ENCODE data around the gene KDR. TPM values are rescaled to one million over a fixed set of nuclear protein-coding genes. Genes with fewer than 3 reads are reported as not detected.

Gene KDR
- total RNA-seq, 1 donor from 2014 or later = 23.4 TPM

DNA sequence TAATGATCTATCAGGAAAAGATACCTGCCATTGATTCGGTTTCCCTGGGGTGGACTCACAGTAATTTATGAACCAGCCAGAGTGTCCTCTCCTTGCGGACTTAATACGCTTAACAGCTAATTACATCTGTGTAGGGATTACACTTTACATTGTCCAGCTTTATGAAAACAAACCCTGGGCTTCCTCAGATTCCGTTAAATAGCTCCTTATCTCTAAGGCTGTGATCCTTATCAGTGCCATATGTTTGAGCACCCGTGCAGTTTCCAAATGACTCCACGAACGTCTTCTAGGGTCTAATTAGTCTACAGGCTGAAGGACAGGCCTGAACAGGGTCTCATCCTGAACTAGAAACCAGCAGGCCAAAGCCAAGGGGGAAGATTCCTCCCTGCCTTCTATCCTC lies 56.9 kb downstream of the KDR start:
- H3K27me3 ChIP-seq (ENCODE audit: low read depth) = no peaks in the 10 kb centered on the region
- no peak for DNase-seq
- intact Hi-C loops (cut with micrococcal nuclease) = no loop called here

DNA sequence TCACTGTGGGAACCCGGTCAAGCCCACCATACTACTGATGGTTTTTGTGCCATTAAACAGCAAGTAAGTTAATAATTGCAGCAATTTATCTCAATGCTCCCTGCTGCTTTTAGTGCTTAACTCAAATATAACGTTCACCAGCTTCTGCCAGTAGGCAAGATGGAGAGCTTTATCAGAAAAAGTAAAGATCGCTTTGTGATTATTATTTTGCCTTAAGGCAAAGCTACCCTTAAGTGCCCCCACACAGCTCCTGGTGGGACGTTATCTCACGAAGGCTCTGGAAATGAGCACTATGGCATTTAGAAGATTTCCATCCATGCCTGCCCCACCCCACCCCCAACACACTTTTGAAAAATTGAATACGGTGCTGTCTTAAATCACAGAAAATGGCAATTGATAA lies 59.4 kb downstream of the KDR start:
- Histone ChIP-seq H3K4me1 (peaks cover 14% of the 10 kb centered on the region), H3K27me3 (ENCODE audit: low read depth) (no peaks in the 10 kb centered on the region), H3K4me3 (no peak overlapping the region), H3K9me3 (replicated peaks) (no peaks in the 10 kb centered on the region), H3K27ac (replicated peaks) (no peak overlapping the region), H3K36me3 (no peaks in the 10 kb centered on the region)
- DNase-seq = no peak
- intact Hi-C loops (cut with micrococcal nuclease) = no loop called here
- TF ChIP-seq, protein P1, sequence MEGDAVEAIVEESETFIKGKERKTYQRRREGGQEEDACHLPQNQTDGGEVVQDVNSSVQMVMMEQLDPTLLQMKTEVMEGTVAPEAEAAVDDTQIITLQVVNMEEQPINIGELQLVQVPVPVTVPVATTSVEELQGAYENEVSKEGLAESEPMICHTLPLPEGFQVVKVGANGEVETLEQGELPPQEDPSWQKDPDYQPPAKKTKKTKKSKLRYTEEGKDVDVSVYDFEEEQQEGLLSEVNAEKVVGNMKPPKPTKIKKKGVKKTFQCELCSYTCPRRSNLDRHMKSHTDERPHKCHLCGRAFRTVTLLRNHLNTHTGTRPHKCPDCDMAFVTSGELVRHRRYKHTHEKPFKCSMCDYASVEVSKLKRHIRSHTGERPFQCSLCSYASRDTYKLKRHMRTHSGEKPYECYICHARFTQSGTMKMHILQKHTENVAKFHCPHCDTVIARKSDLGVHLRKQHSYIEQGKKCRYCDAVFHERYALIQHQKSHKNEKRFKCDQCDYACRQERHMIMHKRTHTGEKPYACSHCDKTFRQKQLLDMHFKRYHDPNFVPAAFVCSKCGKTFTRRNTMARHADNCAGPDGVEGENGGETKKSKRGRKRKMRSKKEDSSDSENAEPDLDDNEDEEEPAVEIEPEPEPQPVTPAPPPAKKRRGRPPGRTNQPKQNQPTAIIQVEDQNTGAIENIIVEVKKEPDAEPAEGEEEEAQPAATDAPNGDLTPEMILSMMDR (IDR thresholded peaks at IDR 0.05; ENCODE audit: borderline replicate concordance) = no peak

More for the DNA sequence above, 56.9 kb downstream of the KDR start:
- H3K4me1 ChIP-seq = peaks cover 21% of the 10 kb centered on the region
- H3K27ac ChIP-seq (replicated peaks) = peak overlapping the region; percentile 80
- no peaks in the 10 kb centered on the region for H3K9me3 ChIP-seq (replicated peaks)
- no peak overlapping the region for H3K4me3 ChIP-seq
- H3K36me3 ChIP-seq = no peaks in the 10 kb centered on the region
- TF ChIP-seq, protein P1 (IDR thresholded peaks at IDR 0.05; ENCODE audit: borderline replicate concordance) = no peak

DNA sequence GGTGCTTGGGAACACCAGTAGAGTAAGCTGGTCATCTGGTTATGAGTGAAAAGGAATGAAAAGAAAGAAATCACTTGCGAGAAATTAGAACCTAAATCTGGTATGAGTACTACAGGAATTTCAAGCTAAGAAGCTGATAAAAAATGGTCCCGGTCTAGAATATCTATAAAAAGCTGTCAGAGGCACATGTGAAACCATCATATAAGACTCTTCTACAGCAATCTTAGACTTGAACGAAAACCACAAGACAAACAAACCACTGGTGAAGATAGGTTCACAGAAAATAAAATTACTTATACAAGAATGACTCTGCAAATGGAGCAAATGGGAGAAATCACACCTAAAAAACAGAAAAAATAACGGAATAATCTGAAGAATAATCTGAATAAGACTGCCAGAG lies 69.9 kb downstream of the KDR start:
- Histone ChIP-seq H3K36me3 (no peaks in the 10 kb centered on the region), H3K27me3 (ENCODE audit: low read depth) (no peaks in the 10 kb centered on the region), H3K9me3 (replicated peaks) (peaks cover 12% of the 10 kb centered on the region), H3K4me1 (peaks cover 16% of the 10 kb centered on the region), H3K27ac (replicated peaks) (no peak overlapping the region), H3K4me3 (no peak overlapping the region)
- DNase-seq = no peak
- intact Hi-C loops (cut with micrococcal nuclease) = no loop called here
- TF ChIP-seq, protein P1 (IDR thresholded peaks at IDR 0.05; ENCODE audit: borderline replicate concordance) = no peak

DNA sequence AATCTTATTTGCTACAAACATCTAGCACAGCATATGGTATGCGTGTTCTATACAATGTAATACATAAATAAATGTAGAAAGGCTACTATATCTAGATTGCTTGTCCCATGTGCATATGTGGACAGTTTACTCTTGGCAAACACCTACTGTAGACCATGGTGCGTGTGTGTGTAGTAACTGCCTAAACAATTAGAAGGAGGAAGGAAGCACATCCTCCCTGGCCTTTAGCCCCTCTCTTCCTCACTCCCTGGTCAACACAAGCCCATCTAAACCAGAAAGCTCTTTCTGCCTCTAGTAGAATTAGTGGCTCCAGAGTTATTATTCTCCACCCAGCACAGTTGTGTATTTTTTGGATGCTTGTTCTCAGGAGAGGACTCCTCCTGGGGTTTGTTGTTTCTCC lies 73.9 kb downstream of the KDR start:
- no peak for DNase-seq
- peaks cover 23% of the 10 kb centered on the region for H3K4me1 ChIP-seq
- no peaks in the 10 kb centered on the region for H3K36me3 ChIP-seq
- H3K27me3 ChIP-seq (ENCODE audit: low read depth) = no peaks in the 10 kb centered on the region
- intact Hi-C loops (cut with micrococcal nuclease) = no loop called here
- no peak overlapping the region for H3K4me3 ChIP-seq
- peak overlapping the region; percentile 72 for H3K27ac ChIP-seq (replicated peaks)
- TF ChIP-seq, protein P1 (IDR thresholded peaks at IDR 0.05; ENCODE audit: borderline replicate concordance) = no peak
- peaks cover 32% of the 10 kb centered on the region for H3K9me3 ChIP-seq (replicated peaks)

DNA sequence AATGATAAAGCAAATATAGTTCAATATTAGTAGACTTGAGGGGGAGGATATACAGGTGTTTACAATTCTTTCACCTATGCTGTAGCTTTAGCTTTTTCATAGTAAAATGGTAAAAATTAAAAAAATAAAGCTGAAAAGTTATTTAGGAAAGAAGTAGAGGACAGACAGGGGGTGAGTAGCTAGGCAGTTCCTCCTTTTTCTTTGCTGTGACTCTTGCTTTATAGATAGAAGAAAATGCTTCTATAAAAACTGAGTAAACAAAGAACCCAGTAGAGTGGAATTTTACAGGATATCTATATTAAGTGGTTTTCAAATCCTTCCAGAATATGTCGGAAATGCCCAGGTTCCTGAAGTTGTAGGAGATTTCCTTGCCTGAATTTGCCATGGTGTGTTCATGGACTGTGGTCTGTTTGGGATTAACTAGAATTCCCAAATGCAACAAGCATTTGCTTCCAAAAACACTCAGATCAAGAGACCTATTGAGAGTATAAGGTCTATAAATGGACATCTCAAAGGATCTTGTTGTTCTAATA lies 74.9 kb downstream of the KDR start:
- DNase-seq = no peak
- no peak overlapping the region for H3K4me3 ChIP-seq
- TF ChIP-seq, protein P1 (IDR thresholded peaks at IDR 0.05; ENCODE audit: borderline replicate concordance) = no peak
- peak overlapping the region; percentile 72 for H3K27ac ChIP-seq (replicated peaks)
- peaks cover 23% of the 10 kb centered on the region for H3K4me1 ChIP-seq
- H3K27me3 ChIP-seq (ENCODE audit: low read depth) = no peaks in the 10 kb centered on the region
- H3K36me3 ChIP-seq = no peaks in the 10 kb centered on the region
- peaks cover 31% of the 10 kb centered on the region for H3K9me3 ChIP-seq (replicated peaks)
- intact Hi-C loops (cut with micrococcal nuclease) = no loop called here

All from left ventricle myocardium inferior (tissue), 1 donor.